HepG2 (cell line): ENCODE data around the gene TNFAIP1. TPM values are rescaled to one million over a fixed set of nuclear protein-coding genes. Genes with fewer than 3 reads are reported as not detected.

Experiments
- AGO1 ChIP-seq: fragments of 200-400 bp; formaldehyde crosslinking; IDR thresholded peaks from 2 replicates; pipeline ENCODE4 v1.6.1; 2017; ENCODE audit warnings: mild to moderate bottlenecking, low read depth, low read length, moderate library complexity; ENCODE audit not compliant: poor library complexity, severe bottlenecking
- ARNTL ChIP-seq: sonication (generic); formaldehyde crosslinking; IDR thresholded peaks from 2 replicates; pipeline ENCODE4 v1.4.0; 2020; ENCODE audit warnings: mild to moderate bottlenecking, missing genetic modification reagents
- CAMTA2 ChIP-seq: sonication (generic); formaldehyde crosslinking; IDR thresholded peaks from 2 replicates; pipeline ENCODE4 v1.4.0; 2020; ENCODE audit warnings: mild to moderate bottlenecking, missing genetic modification reagents, borderline replicate concordance
- ELF3 ChIP-seq: IDR thresholded peaks from 2 replicates; pipeline ENCODE4 v1.6.1; 2016; ENCODE audit warnings: missing genetic modification reagents, missing compliant biosample characterization
- GPN1 ChIP-seq: sonication (generic); formaldehyde crosslinking; IDR thresholded peaks from 2 replicates; pipeline ENCODE4 v1.5.1; 2020; ENCODE audit warnings: missing genetic modification reagents, borderline replicate concordance
- HOXA7 ChIP-seq: sonication (generic); formaldehyde crosslinking; IDR thresholded peaks from 2 replicates; pipeline ENCODE4 v1.8.1; 2022; ENCODE audit warnings: mild to moderate bottlenecking, missing genetic modification reagents, moderate library complexity
- JUND ChIP-seq: sonication (generic); formaldehyde crosslinking; IDR thresholded peaks from 2 replicates; pipeline ENCODE4 v1.8.0; 2022; ENCODE audit warnings: mild to moderate bottlenecking, missing genetic modification reagents
- MAFG ChIP-seq: sonication (generic); formaldehyde crosslinking; IDR thresholded peaks from 2 replicates; pipeline ENCODE4 v1.5.1; 2020; ENCODE audit warnings: mild to moderate bottlenecking, missing genetic modification reagents
- RAD51 ChIP-seq: fragments of 450-650 bp; IDR thresholded peaks from 2 replicates; pipeline ENCODE4 v1.6.1; 2016; ENCODE audit warnings: borderline replicate concordance
- SAP130 ChIP-seq: IDR thresholded peaks from 2 replicates; pipeline ENCODE4 v1.6.1; 2016; ENCODE audit warnings: low read depth
- SMAD3 ChIP-seq: sonication (generic); formaldehyde crosslinking; IDR thresholded peaks from 2 replicates; pipeline ENCODE4 v1.4.0; 2020; ENCODE audit warnings: missing genetic modification reagents
- TARDBP ChIP-seq: sonication (generic); formaldehyde crosslinking; IDR thresholded peaks from 2 replicates; pipeline ENCODE4 v1.8.0; 2022; ENCODE audit warnings: mild to moderate bottlenecking, missing genetic modification reagents
- ZFY ChIP-seq: sonication (generic); formaldehyde crosslinking; IDR thresholded peaks from 2 replicates; pipeline ENCODE4 v1.4.0; 2020; ENCODE audit warnings: missing genetic modification reagents
- ZNF180 ChIP-seq: sonication (generic); formaldehyde crosslinking; IDR thresholded peaks from 2 replicates; pipeline ENCODE4 v1.4.0; 2020; ENCODE audit warnings: low read depth, missing genetic modification reagents, borderline replicate concordance
- ZNF20 ChIP-seq: sonication (generic); formaldehyde crosslinking; IDR thresholded peaks from 2 replicates; pipeline ENCODE4 v1.4.0; 2020; ENCODE audit warnings: mild to moderate bottlenecking, moderate library complexity, missing genetic modification reagents
- ZNF513 ChIP-seq: sonication (generic); formaldehyde crosslinking; conservative IDR thresholded peaks from 2 replicates; pipeline ENCODE4 v1.5.0; 2020; ENCODE audit warnings: missing genetic modification reagents
- ZNF562 ChIP-seq: sonication (generic); formaldehyde crosslinking; IDR thresholded peaks from 2 replicates; pipeline ENCODE4 v1.8.0; 2022; ENCODE audit warnings: missing genetic modification reagents, borderline replicate concordance
- ZNF652 ChIP-seq: IDR thresholded peaks from 2 replicates; pipeline ENCODE4 v1.6.1; 2016; ENCODE audit warnings: low read depth, borderline replicate concordance
- polyA plus RNA-seq, 8 experiments: library from polyadenylated mRNA; depleted of rRNA in 3 of 8; stranded (reverse) in 7 of 8; unstranded in 1 of 8; fragments of >200 nt; fragmentation: Illumina TruSeq in 4 of 8; extraction: Trizol in 4 of 8; gene quantifications; 2 replicates each; pipeline versions ENCODE4 v1.2.1 to v1.2.3, GENCODE V29; 2011 to 2016; ENCODE audit warnings: low read depth in 4 of 8, missing spikeins in 1 of 8, mixed read lengths in 1 of 8; ENCODE audit not compliant: insufficient read depth in 1 of 8
- total RNA-seq, 5 experiments: library from RNA; depleted of rRNA; stranded (reverse); fragments of >200 nt; fragmentation: Illumina TruSeq; extraction: Trizol; gene quantifications; 2 replicates each; pipeline ENCODE4 v1.2.3, GENCODE V29; 2016; ENCODE audit warnings: low read depth in 1 of 5
- TF ChIP-seq, protein P1 (sequence below): sonication (generic); formaldehyde crosslinking; IDR thresholded peaks from 2 replicates; pipeline ENCODE4 v1.5.1; 2020; ENCODE audit warnings: missing genetic modification reagents, mild to moderate bottlenecking, borderline replicate concordance
- TF ChIP-seq, protein P2 (sequence below): sonication (generic); formaldehyde crosslinking; IDR thresholded peaks from 2 replicates; pipeline ENCODE4 v1.4.0; 2020; ENCODE audit warnings: missing genetic modification reagents
- TF ChIP-seq, protein P3 (sequence below): IDR thresholded peaks from 2 replicates; pipeline ENCODE4 v1.6.1; 2018; ENCODE audit warnings: missing genetic modification reagents
- TF ChIP-seq, protein P4 (sequence below): sonication (generic); formaldehyde crosslinking; IDR thresholded peaks from 2 replicates; pipeline ENCODE4 v1.4.0; 2020; ENCODE audit warnings: missing genetic modification reagents

TNFAIP1 gene
- total and polyA plus RNA-seq, 2 of the 13 experiments (the other 11 are each of a cell fraction or from before 2014, with no cell fraction given), result 17.5 to 40.6 TPM

DNA sequence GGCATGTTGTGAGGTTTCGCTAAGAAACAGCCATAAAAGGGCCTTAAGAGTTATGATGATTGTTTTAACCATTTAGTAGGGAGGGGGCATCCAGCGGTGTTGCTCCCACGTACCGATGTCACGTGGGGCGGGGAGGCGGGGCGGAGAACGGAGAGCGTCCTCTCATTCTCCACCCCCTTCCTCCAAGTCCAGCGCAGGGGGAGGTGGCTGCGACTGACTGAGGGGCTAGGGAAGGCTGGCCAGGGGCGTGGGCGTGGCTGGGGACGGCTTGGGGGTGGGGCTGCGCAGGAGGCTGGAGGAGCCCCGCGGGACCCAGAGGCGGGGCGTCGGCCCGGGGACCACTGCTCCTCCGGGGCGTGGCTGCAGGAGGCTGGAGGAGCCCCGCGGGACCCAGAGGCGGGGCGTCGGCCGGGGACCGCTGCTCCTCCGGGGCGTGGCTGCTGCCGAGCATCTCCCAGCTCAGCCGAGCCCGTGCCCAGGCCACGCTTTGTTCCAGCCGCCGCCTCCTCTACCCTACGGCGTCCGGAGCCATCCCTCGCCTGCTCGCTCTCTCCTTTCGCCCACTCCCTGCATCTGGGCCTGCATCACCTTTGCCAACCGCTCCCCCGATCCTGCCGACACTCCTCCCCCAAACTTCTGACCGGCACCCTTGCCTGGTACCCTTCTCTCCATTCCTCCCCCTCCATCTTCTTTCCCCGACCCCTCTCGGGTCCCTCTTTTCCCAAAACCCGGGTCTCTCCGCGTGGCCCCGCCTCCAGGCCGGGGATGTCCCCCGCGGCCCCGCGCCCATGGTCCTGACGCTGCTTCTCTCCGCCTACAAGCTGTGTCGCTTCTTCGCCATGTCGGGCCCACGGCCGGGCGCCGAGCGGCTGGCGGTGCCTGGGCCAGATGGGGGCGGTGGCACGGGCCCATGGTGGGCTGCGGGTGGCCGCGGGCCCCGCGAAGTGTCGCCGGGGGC, 36.0 kb downstream of the TNFAIP1 start, which contains the start of gene SARM1 (continued):
- TF ChIP-seq, protein P1, sequence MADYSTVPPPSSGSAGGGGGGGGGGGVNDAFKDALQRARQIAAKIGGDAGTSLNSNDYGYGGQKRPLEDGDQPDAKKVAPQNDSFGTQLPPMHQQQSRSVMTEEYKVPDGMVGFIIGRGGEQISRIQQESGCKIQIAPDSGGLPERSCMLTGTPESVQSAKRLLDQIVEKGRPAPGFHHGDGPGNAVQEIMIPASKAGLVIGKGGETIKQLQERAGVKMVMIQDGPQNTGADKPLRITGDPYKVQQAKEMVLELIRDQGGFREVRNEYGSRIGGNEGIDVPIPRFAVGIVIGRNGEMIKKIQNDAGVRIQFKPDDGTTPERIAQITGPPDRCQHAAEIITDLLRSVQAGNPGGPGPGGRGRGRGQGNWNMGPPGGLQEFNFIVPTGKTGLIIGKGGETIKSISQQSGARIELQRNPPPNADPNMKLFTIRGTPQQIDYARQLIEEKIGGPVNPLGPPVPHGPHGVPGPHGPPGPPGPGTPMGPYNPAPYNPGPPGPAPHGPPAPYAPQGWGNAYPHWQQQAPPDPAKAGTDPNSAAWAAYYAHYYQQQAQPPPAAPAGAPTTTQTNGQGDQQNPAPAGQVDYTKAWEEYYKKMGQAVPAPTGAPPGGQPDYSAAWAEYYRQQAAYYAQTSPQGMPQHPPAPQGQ (CRISPR knock-in tag), result no peak
- no peak for TF ChIP-seq GPN1 (CRISPR knock-in tag)
- TF ChIP-seq ZNF20, result no peak
- TF ChIP-seq ZFY (CRISPR knock-in tag), result no peak; the same call in 1 of the 2 replicates
- no peak for TF ChIP-seq ARNTL
- TF ChIP-seq, protein P2, sequence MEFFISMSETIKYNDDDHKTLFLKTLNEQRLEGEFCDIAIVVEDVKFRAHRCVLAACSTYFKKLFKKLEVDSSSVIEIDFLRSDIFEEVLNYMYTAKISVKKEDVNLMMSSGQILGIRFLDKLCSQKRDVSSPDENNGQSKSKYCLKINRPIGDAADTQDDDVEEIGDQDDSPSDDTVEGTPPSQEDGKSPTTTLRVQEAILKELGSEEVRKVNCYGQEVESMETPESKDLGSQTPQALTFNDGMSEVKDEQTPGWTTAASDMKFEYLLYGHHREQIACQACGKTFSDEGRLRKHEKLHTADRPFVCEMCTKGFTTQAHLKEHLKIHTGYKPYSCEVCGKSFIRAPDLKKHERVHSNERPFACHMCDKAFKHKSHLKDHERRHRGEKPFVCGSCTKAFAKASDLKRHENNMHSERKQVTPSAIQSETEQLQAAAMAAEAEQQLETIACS (CRISPR knock-in tag), result no peak
- TF ChIP-seq AGO1, result peak; percentile 75
- peak; percentile 69; the same call in 1 of the 2 replicates for TF ChIP-seq RAD51
- TF ChIP-seq, protein P3, sequence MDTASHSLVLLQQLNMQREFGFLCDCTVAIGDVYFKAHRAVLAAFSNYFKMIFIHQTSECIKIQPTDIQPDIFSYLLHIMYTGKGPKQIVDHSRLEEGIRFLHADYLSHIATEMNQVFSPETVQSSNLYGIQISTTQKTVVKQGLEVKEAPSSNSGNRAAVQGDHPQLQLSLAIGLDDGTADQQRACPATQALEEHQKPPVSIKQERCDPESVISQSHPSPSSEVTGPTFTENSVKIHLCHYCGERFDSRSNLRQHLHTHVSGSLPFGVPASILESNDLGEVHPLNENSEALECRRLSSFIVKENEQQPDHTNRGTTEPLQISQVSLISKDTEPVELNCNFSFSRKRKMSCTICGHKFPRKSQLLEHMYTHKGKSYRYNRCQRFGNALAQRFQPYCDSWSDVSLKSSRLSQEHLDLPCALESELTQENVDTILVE (CRISPR knock-in tag), result no peak; the same call in 1 of the 2 replicates
- TF ChIP-seq, protein P4, sequence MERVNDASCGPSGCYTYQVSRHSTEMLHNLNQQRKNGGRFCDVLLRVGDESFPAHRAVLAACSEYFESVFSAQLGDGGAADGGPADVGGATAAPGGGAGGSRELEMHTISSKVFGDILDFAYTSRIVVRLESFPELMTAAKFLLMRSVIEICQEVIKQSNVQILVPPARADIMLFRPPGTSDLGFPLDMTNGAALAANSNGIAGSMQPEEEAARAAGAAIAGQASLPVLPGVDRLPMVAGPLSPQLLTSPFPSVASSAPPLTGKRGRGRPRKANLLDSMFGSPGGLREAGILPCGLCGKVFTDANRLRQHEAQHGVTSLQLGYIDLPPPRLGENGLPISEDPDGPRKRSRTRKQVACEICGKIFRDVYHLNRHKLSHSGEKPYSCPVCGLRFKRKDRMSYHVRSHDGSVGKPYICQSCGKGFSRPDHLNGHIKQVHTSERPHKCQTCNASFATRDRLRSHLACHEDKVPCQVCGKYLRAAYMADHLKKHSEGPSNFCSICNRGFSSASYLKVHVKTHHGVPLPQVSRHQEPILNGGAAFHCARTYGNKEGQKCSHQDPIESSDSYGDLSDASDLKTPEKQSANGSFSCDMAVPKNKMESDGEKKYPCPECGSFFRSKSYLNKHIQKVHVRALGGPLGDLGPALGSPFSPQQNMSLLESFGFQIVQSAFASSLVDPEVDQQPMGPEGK (CRISPR knock-in tag), result peak; percentile 52
- no peak for TF ChIP-seq ZNF513 (CRISPR knock-in tag)
- TF ChIP-seq JUND, result no peak
- TF ChIP-seq TARDBP (CRISPR knock-in tag), result no peak
- TF ChIP-seq HOXA7 (CRISPR knock-in tag), result no peak
- TF ChIP-seq SMAD3 (CRISPR knock-in tag), result no peak
- TF ChIP-seq MAFG (CRISPR knock-in tag), result no peak
- 0 out of 2 replicates have a peak, but pooled peaks have one; percentile 14 for TF ChIP-seq ELF3 (CRISPR knock-in tag)
- TF ChIP-seq ZNF180 (CRISPR knock-in tag), result no peak
- TF ChIP-seq ZNF652 (CRISPR knock-in tag), result peak; percentile 75
- no peak for TF ChIP-seq ZNF562 (CRISPR knock-in tag)
- TF ChIP-seq CAMTA2 (CRISPR knock-in tag), result no peak
- TF ChIP-seq SAP130 (CRISPR knock-in tag), result peak; percentile 48
